HepG2 (cell line): ENCODE results near the gene PRKAR2A. TPM values are rescaled to one million over a fixed set of nuclear protein-coding genes. Genes with fewer than 3 reads are reported as not detected.

Experiments used
- ATAC-seq: fragments of 200-7000 bp; cut with Tn5 transposase; 3 replicates; pipeline ENCODE4 v1.9.1; 2020; ENCODE audit warnings: mild to moderate bottlenecking, moderate library complexity
- BruUV-seq: library from RNA; stranded (reverse); fragments of 400-500 nt; replicated peaks from 2 replicates; lab custom pipeline; 2021; lab: Mats Ljungman, UMichigan
- CTCF ChIA-PET: fragments of 300-600 bp; formaldehyde crosslinking; extraction: SDS; loops from one replicate; lab custom pipeline; 2021; ENCODE audit warnings: low total read pairs, inconsistent platforms, low intra/inter-chr PET ratio; lab: Yijun Ruan, JAX
- POLR2A ChIA-PET: fragments of 350-600 bp; sonication (Branson Sonifier 250); formaldehyde crosslinking; loops from one replicate; lab custom pipeline; 2020; ENCODE audit warnings: antibody characterized with exemption, inconsistent platforms; lab: Yijun Ruan, JAX
- DNase-seq: peaks from one replicate; pipeline ENCODE4 v3.0.0-alpha.2; 2015; ENCODE audit warnings: low spot score
- FAIRE-seq: peaks from 3 replicates; lab custom pipeline; 2011; peaks lifted over from hg19 to GRCh38; lab: Jason Lieb, UNC
- H2AFZ ChIP-seq: one replicate; pipeline ENCODE4 v1.6.1; 2011; ENCODE audit warnings: low read length, inconsistent platforms
- H3K27ac ChIP-seq: fragments of 300-600 bp; 3 replicates; pipeline ENCODE4 v1.8.0; 2011; ENCODE audit warnings: mixed run types, mild to moderate bottlenecking, mixed read lengths, low read length, inconsistent platforms; ENCODE audit not compliant: insufficient read depth; ENCODE audit errors: extremely low read length
- H3K27me3 ChIP-seq, 2 experiments: fragments of 200-600 bp in 1 of 2; 2 replicates in 1 of 2; 3 replicates in 1 of 2; pipeline versions ENCODE4 v1.6.0 to v1.8.0; 2011; ENCODE audit warnings: low read length in 2 of 2, mild to moderate bottlenecking in 2 of 2, moderate library complexity in 2 of 2, inconsistent platforms in 1 of 2; ENCODE audit not compliant: insufficient read depth in 2 of 2, control insufficient read depth in 1 of 2
- H3K36me3 ChIP-seq, 2 experiments: fragments of 200-600 bp in 1 of 2; replicated peaks in 1 of 2; 2 replicates in 1 of 2; 3 replicates in 1 of 2; pipeline versions ENCODE4 v1.5.1 to v1.8.0; 2011; ENCODE audit warnings: low read length in 2 of 2, inconsistent platforms in 1 of 2; ENCODE audit not compliant: insufficient read depth in 2 of 2, control insufficient read depth in 1 of 2
- H3K4me1 ChIP-seq: 2 replicates; pipeline ENCODE4 v1.5.1; 2012; ENCODE audit warnings: low read length, inconsistent platforms; ENCODE audit not compliant: insufficient read depth
- H3K4me2 ChIP-seq: 2 replicates; pipeline ENCODE4 v1.6.0; 2011; ENCODE audit warnings: low read depth, low read length, inconsistent platforms
- H3K4me3 ChIP-seq, 3 experiments: fragments of 200-600 bp in 1 of 3; sonication (generic), shearing (Covaris generic) in 1 of 3; replicated peaks in 1 of 3; 2 replicates each; pipeline ENCODE4 v1.5.1; 2011 to 2016; ENCODE audit warnings: low read length in 3 of 3, inconsistent platforms in 2 of 3, low read depth in 2 of 3, mild to moderate bottlenecking in 2 of 3, control low read depth in 1 of 3, mixed read lengths in 1 of 3; ENCODE audit not compliant: insufficient read depth in 1 of 3
- H3K79me2 ChIP-seq: one replicate; pipeline ENCODE4 v1.6.1; 2011; ENCODE audit warnings: low read length, inconsistent platforms; ENCODE audit not compliant: insufficient read depth
- H3K9ac ChIP-seq: 2 replicates; pipeline ENCODE4 v1.6.0; 2011; ENCODE audit warnings: mild to moderate bottlenecking, low read depth, low read length, inconsistent platforms; ENCODE audit not compliant: insufficient read depth
- H3K9me3 ChIP-seq: 2 replicates; pipeline ENCODE4 v1.5.1; 2012; ENCODE audit warnings: mild to moderate bottlenecking, low read length
- H4K20me1 ChIP-seq: 2 replicates; pipeline ENCODE4 v1.6.0; 2011; ENCODE audit warnings: inconsistent platforms, mild to moderate bottlenecking, low read length, moderate library complexity; ENCODE audit not compliant: insufficient read depth
- EHMT2 ChIP-seq: fragments of 200-600 bp; sonication (generic); IDR thresholded peaks from 2 replicates; pipeline ENCODE4 v1.7.0; 2017; ENCODE audit warnings: antibody characterized with exemption, low read depth, low read length, borderline replicate concordance
- HDAC2 ChIP-seq: sonication (generic); formaldehyde crosslinking; IDR thresholded peaks from 2 replicates; pipeline ENCODE4 v1.4.0; 2020; ENCODE audit warnings: missing genetic modification reagents
- JUNB ChIP-seq: sonication (generic); formaldehyde crosslinking; IDR thresholded peaks from 2 replicates; pipeline ENCODE4 v1.8.0; 2022; ENCODE audit warnings: missing genetic modification reagents, mild to moderate bottlenecking, borderline replicate concordance
- KDM4B ChIP-seq: sonication (generic); formaldehyde crosslinking; IDR thresholded peaks from 2 replicates; pipeline ENCODE4 v1.4.0; 2020; ENCODE audit warnings: missing genetic modification reagents
- MAFF ChIP-seq: IDR thresholded peaks from 2 replicates; pipeline ENCODE4 v1.6.1; 2011; ENCODE audit warnings: low read depth, low read length, improper control_type of control experiment
- MIER2 ChIP-seq: IDR thresholded peaks from 2 replicates; pipeline ENCODE4 v1.6.1; 2016; ENCODE audit warnings: missing biosample characterization, missing genetic modification reagents
- NFE2 ChIP-seq: sonication (generic); formaldehyde crosslinking; IDR thresholded peaks from 2 replicates; pipeline ENCODE4 v1.4.0; 2020; ENCODE audit warnings: missing genetic modification reagents
- ONECUT2 ChIP-seq: sonication (generic); formaldehyde crosslinking; IDR thresholded peaks from 2 replicates; pipeline ENCODE4 v1.4.0; 2020; ENCODE audit warnings: missing genetic modification reagents
- PCBP1 ChIP-seq: fragments of 200-400 bp; formaldehyde crosslinking; IDR thresholded peaks from 2 replicates; pipeline ENCODE4 v1.6.1; 2017; ENCODE audit warnings: mild to moderate bottlenecking, low read depth, low read length, borderline replicate concordance
- SSRP1 ChIP-seq: IDR thresholded peaks from 2 replicates; pipeline ENCODE4 v1.6.1; 2016; ENCODE audit warnings: control low read depth
- TP53 ChIP-seq: sonication (generic); formaldehyde crosslinking; conservative IDR thresholded peaks from 2 replicates; pipeline ENCODE4 v1.4.0; 2020; ENCODE audit warnings: missing genetic modification reagents
- ZNF496 ChIP-seq: sonication (generic); formaldehyde crosslinking; IDR thresholded peaks from 2 replicates; pipeline ENCODE4 v1.8.1; 2023; ENCODE audit warnings: mild to moderate bottlenecking, moderate library complexity, missing genetic modification reagents; ENCODE audit not compliant: insufficient replicate concordance
- ZNF724P ChIP-seq: sonication (generic); formaldehyde crosslinking; IDR thresholded peaks from 2 replicates; pipeline ENCODE4 v1.8.0; 2022; ENCODE audit warnings: missing genetic modification reagents, borderline replicate concordance
- WGBS: methylation state at CpG from one replicate; pipeline ENCODE4 v1.1.6; 2017; ENCODE audit warnings: low lambda C conversion rate; 5-methylcytosine and 5-hydroxymethylcytosine counted together
- in situ Hi-C: cut with HindIII; loops from 2 replicates; pipeline ENCODE4 v1.10.0; 2017; ENCODE audit warnings: low pct_unique_long_range_greater_than_20kb; ENCODE audit not compliant: extremely low pct_ligation_motif_present
- intact Hi-C: fragments of 100-400 bp; cut with micrococcal nuclease; formaldehyde crosslinking; loops from one replicate; pipeline ENCODE4 v1.10.0; 2022; ENCODE audit not compliant: unreplicated experiment
- polyA plus RNA-seq, 8 experiments: library from polyadenylated mRNA; depleted of rRNA in 3 of 8; stranded (reverse) in 7 of 8; unstranded in 1 of 8; fragments of >200 nt; fragmentation: Illumina TruSeq in 4 of 8; extraction: Trizol in 4 of 8; gene quantifications; 2 replicates each; pipeline versions ENCODE4 v1.2.1 to v1.2.3, GENCODE V29; 2011 to 2016; ENCODE audit warnings: low read depth in 4 of 8, missing spikeins in 1 of 8, mixed read lengths in 1 of 8; ENCODE audit not compliant: insufficient read depth in 1 of 8
- total RNA-seq, 5 experiments: library from RNA; depleted of rRNA; stranded (reverse); fragments of >200 nt; fragmentation: Illumina TruSeq; extraction: Trizol; gene quantifications; 2 replicates each; pipeline ENCODE4 v1.2.3, GENCODE V29; 2016; ENCODE audit warnings: low read depth in 1 of 5
- TF ChIP-seq, protein P1 (sequence below): IDR thresholded peaks from 2 replicates; pipeline ENCODE4 v1.6.1; 2016; ENCODE audit warnings: low read depth
- TF ChIP-seq, protein P2 (sequence below): IDR thresholded peaks from 2 replicates; pipeline ENCODE4 v1.6.1; 2016; ENCODE audit warnings: missing compliant biosample characterization, missing genetic modification reagents, borderline replicate concordance
- TF ChIP-seq, protein P3 (sequence below): sonication (generic); formaldehyde crosslinking; IDR thresholded peaks from 2 replicates; pipeline ENCODE4 v1.5.0; 2020; ENCODE audit warnings: mild to moderate bottlenecking, missing genetic modification reagents

The PRKAR2A gene
- total and polyA plus RNA-seq, 2 of the 13 experiments (the other 11 are each of a cell fraction or from before 2014, with no cell fraction given) = 11.8 to 29.2 TPM

DNA sequence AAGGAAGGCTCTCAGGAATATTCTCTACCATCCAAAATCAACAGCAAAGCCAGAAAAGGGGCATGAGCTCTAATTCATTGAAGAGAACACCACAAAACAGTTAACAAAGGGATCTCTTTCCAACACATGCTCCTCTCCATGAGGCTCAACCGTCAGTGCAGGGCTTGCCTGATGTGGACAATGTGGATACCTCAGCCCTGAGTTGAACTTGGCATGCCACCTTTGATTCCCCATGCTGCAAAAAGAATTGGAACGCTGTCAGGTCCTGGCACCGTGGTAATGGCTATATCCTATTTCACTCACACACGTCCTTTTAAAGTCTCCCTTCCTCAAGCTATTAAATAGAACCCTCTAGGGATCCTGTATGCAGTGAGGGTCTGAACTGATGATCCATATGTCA, 100.0 kb downstream of the PRKAR2A start:
- peaks cover 17% of the 10 kb centered on the region for H3K4me1 ChIP-seq
- POLR2A ChIA-PET = interaction anchor here (1.7 kb wide), 2 partner anchors 31 to 259 kb away, joined by 4 read pairs; partner anchors contain the start of genes IP6K2 and WDR6
- no peaks in the 10 kb centered on the region for H3K9me3 ChIP-seq
- BruUV-seq = no TSS peak
- H3K79me2 ChIP-seq = no peaks in the 10 kb centered on the region
- no peak overlapping the region for H3K27ac ChIP-seq
- H4K20me1 ChIP-seq = no peaks in the 10 kb centered on the region
- intact Hi-C loops (loop anchor here (5.0 kb wide), 1 partner anchor 170 kb away; the partner anchor contains the start of gene ARIH2), in situ Hi-C loops (no loop called here)
- H2AFZ ChIP-seq = no peak overlapping the region
- no peak overlapping the region for H3K4me2 ChIP-seq
- DNase-seq (no peak), FAIRE-seq (no peak), ATAC-seq (no peak)
- H3K4me3 ChIP-seq = no peak overlapping the region
- H3K27me3 ChIP-seq = no peaks in the 10 kb centered on the region
- 92% methylated on average over 4 of the region's 4 CpGs for WGBS
- CTCF ChIA-PET = no interaction called here
- H3K36me3 ChIP-seq = peaks cover 4 to 26% of the 10 kb centered on the region in 2 experiments; a peak in 4 of 5 replicates
- no peak overlapping the region for H3K9ac ChIP-seq
- TF ChIP-seq ONECUT2 (no peak), SSRP1 (CRISPR knock-in tag) (no peak), HDAC2 (CRISPR knock-in tag) (no peak), ZNF724P (CRISPR knock-in tag) (no peak), ZNF496 (CRISPR knock-in tag) (no peak), MAFF (no peak), NFE2 (no peak), JUNB (no peak), MIER2 (CRISPR knock-in tag) (no peak), TP53 (CRISPR knock-in tag) (no peak), EHMT2 (no peak), PCBP1 (no peak), KDM4B (no peak)
- TF ChIP-seq, protein P1, sequence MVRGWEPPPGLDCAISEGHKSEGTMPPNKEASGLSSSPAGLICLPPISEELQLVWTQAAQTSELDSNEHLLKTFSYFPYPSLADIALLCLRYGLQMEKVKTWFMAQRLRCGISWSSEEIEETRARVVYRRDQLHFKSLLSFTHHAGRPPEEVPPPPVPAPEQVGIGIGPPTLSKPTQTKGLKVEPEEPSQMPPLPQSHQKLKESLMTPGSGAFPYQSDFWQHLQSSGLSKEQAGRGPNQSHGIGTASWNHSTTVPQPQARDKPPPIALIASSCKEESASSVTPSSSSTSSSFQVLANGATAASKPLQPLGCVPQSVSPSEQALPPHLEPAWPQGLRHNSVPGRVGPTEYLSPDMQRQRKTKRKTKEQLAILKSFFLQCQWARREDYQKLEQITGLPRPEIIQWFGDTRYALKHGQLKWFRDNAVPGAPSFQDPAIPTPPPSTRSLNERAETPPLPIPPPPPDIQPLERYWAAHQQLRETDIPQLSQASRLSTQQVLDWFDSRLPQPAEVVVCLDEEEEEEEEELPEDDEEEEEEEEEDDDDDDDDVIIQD (CRISPR knock-in tag) = no peak
- TF ChIP-seq, protein P2, sequence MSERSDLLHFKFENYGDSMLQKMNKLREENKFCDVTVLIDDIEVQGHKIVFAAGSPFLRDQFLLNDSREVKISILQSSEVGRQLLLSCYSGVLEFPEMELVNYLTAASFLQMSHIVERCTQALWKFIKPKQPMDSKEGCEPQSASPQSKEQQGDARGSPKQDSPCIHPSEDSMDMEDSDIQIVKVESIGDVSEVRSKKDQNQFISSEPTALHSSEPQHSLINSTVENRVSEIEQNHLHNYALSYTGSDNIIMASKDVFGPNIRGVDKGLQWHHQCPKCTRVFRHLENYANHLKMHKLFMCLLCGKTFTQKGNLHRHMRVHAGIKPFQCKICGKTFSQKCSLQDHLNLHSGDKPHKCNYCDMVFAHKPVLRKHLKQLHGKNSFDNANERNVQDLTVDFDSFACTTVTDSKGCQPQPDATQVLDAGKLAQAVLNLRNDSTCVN (CRISPR knock-in tag) = no peak
- TF ChIP-seq, protein P3, sequence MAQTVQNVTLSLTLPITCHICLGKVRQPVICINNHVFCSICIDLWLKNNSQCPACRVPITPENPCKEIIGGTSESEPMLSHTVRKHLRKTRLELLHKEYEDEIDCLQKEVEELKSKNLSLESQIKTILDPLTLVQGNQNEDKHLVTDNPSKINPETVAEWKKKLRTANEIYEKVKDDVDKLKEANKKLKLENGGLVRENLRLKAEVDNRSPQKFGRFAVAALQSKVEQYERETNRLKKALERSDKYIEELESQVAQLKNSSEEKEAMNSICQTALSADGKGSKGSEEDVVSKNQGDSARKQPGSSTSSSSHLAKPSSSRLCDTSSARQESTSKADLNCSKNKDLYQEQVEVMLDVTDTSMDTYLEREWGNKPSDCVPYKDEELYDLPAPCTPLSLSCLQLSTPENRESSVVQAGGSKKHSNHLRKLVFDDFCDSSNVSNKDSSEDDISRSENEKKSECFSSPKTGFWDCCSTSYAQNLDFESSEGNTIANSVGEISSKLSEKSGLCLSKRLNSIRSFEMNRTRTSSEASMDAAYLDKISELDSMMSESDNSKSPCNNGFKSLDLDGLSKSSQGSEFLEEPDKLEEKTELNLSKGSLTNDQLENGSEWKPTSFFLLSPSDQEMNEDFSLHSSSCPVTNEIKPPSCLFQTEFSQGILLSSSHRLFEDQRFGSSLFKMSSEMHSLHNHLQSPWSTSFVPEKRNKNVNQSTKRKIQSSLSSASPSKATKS (CRISPR knock-in tag) = no peak
